Measurements from ENCODE around the gene ZSCAN23.

- TF ChIP-seq CTCF (conservative IDR thresholded peaks at IDR 0.05; ENCODE audit: low read length), result no peak
- TF ChIP-seq EZH2phosphoT487 (IDR thresholded peaks at IDR 0.05; ENCODE audit: borderline replicate concordance), result no peak
Measured at GRCh38 chr6:28423546-28423945, 19.7 kb downstream of the ZSCAN23 start.
